ENCODE results near the gene IFT74.

GRCh38 chr9:26955222-26955903 is 849 bp upstream of the IFT74 start:
- TF ChIP-seq CTCF (tag by site-specific recombination; IDR thresholded peaks at IDR 0.05) (no peak), ZNF266 (tag by site-specific recombination; IDR thresholded peaks at IDR 0.05; ENCODE audit: low read depth) (no peak), ZNF354C (tag by site-specific recombination; IDR thresholded peaks at IDR 0.05; ENCODE audit: borderline replicate concordance, low read depth) (no peak), TCF7L2 (IDR thresholded peaks at IDR 0.05; ENCODE audit: borderline replicate concordance, low read depth, low read length) (no peak), YY1 (tag by site-specific recombination; IDR thresholded peaks at IDR 0.05) (no peak), ZNF10 (tag by site-specific recombination; IDR thresholded peaks at IDR 0.05) (no peak), ZNF404 (tag by site-specific recombination; IDR thresholded peaks at IDR 0.05) (no peak)

Data from HEK293 (cell line).